GM23338 (cell line): ENCODE data around the gene COX6B2. TPM values are rescaled to one million over a fixed set of nuclear protein-coding genes. Genes with fewer than 3 reads are reported as not detected.

Source experiments
- ATAC-seq: fragments of 200-7000 bp; cut with Tn5 transposase; 3 replicates; pipeline ENCODE4 v1.9.1; 2020
- DNase-seq: peaks from one replicate; pipeline ENCODE4 v3.0.0-alpha.2; 2015; ENCODE audit warnings: low spot score
- H2AFZ ChIP-seq: fragments of 200-600 bp; sonication (generic); 2 replicates; pipeline ENCODE4 v1.8.0; 2016; ENCODE audit warnings: antibody characterized with exemption, mild to moderate bottlenecking, moderate library complexity
- H3F3A ChIP-seq: fragments of 200-600 bp; sonication (generic); replicated peaks from 2 replicates; pipeline ENCODE4 v1.8.0; 2017; ENCODE audit warnings: antibody characterized with exemption, mixed run types, low read depth
- H3K27ac ChIP-seq: fragments of 200-600 bp; sonication (generic); 2 replicates; pipeline ENCODE4 v1.6.1; 2016; ENCODE audit warnings: low read depth
- H3K27me3 ChIP-seq: fragments of 200-600 bp; sonication (generic); 2 replicates; pipeline ENCODE4 v1.8.0; 2016; ENCODE audit warnings: mild to moderate bottlenecking, mixed run types, moderate library complexity; ENCODE audit not compliant: insufficient read depth
- H3K36me3 ChIP-seq: fragments of 200-600 bp; sonication (generic); 2 replicates; pipeline ENCODE4 v1.8.0; 2016; ENCODE audit warnings: mild to moderate bottlenecking; ENCODE audit not compliant: insufficient read depth
- H3K4me1 ChIP-seq: fragments of 200-600 bp; sonication (generic); 2 replicates; pipeline ENCODE4 v1.8.0; 2016; ENCODE audit warnings: mild to moderate bottlenecking, moderate library complexity; ENCODE audit not compliant: insufficient read depth
- H3K4me2 ChIP-seq: fragments of 200-600 bp; sonication (generic); 2 replicates; pipeline ENCODE4 v1.7.1; 2017; ENCODE audit warnings: mixed run types
- H3K4me3 ChIP-seq: fragments of 200-600 bp; sonication (generic); 2 replicates; pipeline ENCODE4 v1.6.1; 2016; ENCODE audit warnings: mixed run types
- H3K79me2 ChIP-seq: fragments of 200-600 bp; sonication (generic); replicated peaks from 2 replicates; pipeline ENCODE4 v1.8.0; 2017; ENCODE audit warnings: mild to moderate bottlenecking; ENCODE audit not compliant: insufficient read depth
- H3K9me2 ChIP-seq: fragments of 200-600 bp; sonication (generic); 2 replicates; pipeline ENCODE4 v1.8.0; 2017; ENCODE audit not compliant: insufficient read depth
- H4K20me1 ChIP-seq: fragments of 200-600 bp; sonication (generic); replicated peaks from 2 replicates; pipeline ENCODE4 v1.8.0; 2017; ENCODE audit warnings: mild to moderate bottlenecking; ENCODE audit not compliant: insufficient read depth
- H3K27ac Mint-ChIP-seq: 2 replicates; pipeline ENCODE4 v1.8.0; 2020; ENCODE audit warnings: inconsistent platforms, mild to moderate bottlenecking, moderate library complexity, mixed read lengths
- H3K27me3 Mint-ChIP-seq: 3 replicates; pipeline ENCODE4 v1.8.0; 2022; ENCODE audit warnings: low read depth, mild to moderate bottlenecking, moderate library complexity, mixed read lengths, inconsistent platforms; ENCODE audit not compliant: insufficient read depth, poor library complexity
- H3K36me3 Mint-ChIP-seq: 3 replicates; pipeline ENCODE4 v1.8.0; 2021; ENCODE audit warnings: low read depth, mild to moderate bottlenecking, inconsistent platforms, moderate library complexity, mixed read lengths
- H3K4me1 Mint-ChIP-seq: 3 replicates; pipeline ENCODE4 v1.8.0; 2020; ENCODE audit warnings: mild to moderate bottlenecking, inconsistent platforms, mixed read lengths
- H3K4me3 Mint-ChIP-seq: 3 replicates; pipeline ENCODE4 v1.8.0; 2021; ENCODE audit warnings: moderate library complexity, mild to moderate bottlenecking, inconsistent platforms, mixed read lengths
- H3K9me3 Mint-ChIP-seq: 3 replicates; pipeline ENCODE4 v1.8.0; 2020; ENCODE audit warnings: moderate library complexity, mild to moderate bottlenecking, inconsistent platforms, mixed read lengths
- CREB1 ChIP-seq: fragments of 250-450 bp; sonication (Bioruptor Pico); IDR thresholded peaks from 2 replicates; pipeline ENCODE4 v1.5.0; 2020; ENCODE audit warnings: low read depth, mild to moderate bottlenecking, moderate library complexity
- ETS1 ChIP-seq: IDR thresholded peaks from 2 replicates; pipeline ENCODE4 v1.6.1; 2016; ENCODE audit warnings: antibody characterized with exemption
- EZH2 ChIP-seq: fragments of 200-600 bp; sonication (generic); IDR thresholded peaks from one replicate; pipeline ENCODE4 v1.8.0; 2017; ENCODE audit warnings: antibody characterized with exemption, mild to moderate bottlenecking, low read depth; ENCODE audit not compliant: unreplicated experiment
- EZH2phosphoT487 ChIP-seq: fragments of 200-600 bp; sonication (generic); IDR thresholded peaks from one replicate; pipeline ENCODE4 v1.8.1; 2018; ENCODE audit warnings: antibody characterized with exemption; ENCODE audit not compliant: unreplicated experiment
- JUNB ChIP-seq: IDR thresholded peaks from one replicate; pipeline ENCODE4 v1.6.1; 2016; ENCODE audit warnings: antibody characterized with exemption; ENCODE audit not compliant: unreplicated experiment
- POLR2AphosphoS5 ChIP-seq: IDR thresholded peaks from 2 replicates; pipeline ENCODE4 v1.6.1; 2016; ENCODE audit warnings: antibody characterized with exemption, low read depth
- STAT1 ChIP-seq: IDR thresholded peaks from one replicate; pipeline ENCODE4 v1.6.1; 2016; ENCODE audit warnings: antibody characterized with exemption; ENCODE audit not compliant: unreplicated experiment
- ZNF331 ChIP-seq: fragments of 250-450 bp; sonication (Bioruptor Pico); IDR thresholded peaks from 2 replicates; pipeline ENCODE4 v1.5.0; 2020; ENCODE audit warnings: low read depth, mild to moderate bottlenecking, moderate library complexity
- polyA plus RNA-seq: library from polyadenylated mRNA; unstranded; fragments of >200 nt; fragmentation: Nextera tagmentation; extraction: Ambion mirVana; gene quantifications from 2 replicates; pipeline ENCODE4 v1.2.1, GENCODE V29; 2016
- total RNA-seq: library from RNA; depleted of rRNA; stranded (reverse); fragments of >200 nt; shearing (Covaris generic); gene quantifications from 2 replicates; pipeline ENCODE4 v1.2.3, GENCODE V29; 2014
- TF ChIP-seq, protein P1 (sequence below): fragments of 250-450 bp; sonication (Bioruptor Pico); IDR thresholded peaks from 2 replicates; pipeline ENCODE4 v1.5.0; 2020; ENCODE audit warnings: mild to moderate bottlenecking, moderate library complexity
- TF ChIP-seq, protein P2 (sequence below): IDR thresholded peaks from one replicate; pipeline ENCODE4 v1.6.1; 2018; ENCODE audit warnings: antibody characterized with exemption; ENCODE audit not compliant: unreplicated experiment
- TF ChIP-seq, protein P3 (sequence below), 2 experiments: fragments of 200-600 bp in 1 of 2; sonication (generic) in 1 of 2; conservative IDR thresholded peaks; 2 replicates each; pipeline versions ENCODE4 v1.5.1 to v1.6.1; 2016 to 2017; ENCODE audit warnings: antibody characterized with exemption in 2 of 2, low read depth in 2 of 2, mild to moderate bottlenecking in 2 of 2, moderate library complexity in 1 of 2

Gene COX6B2
- total and polyA plus RNA-seq, 2 experiments from 2014 or later: 2.7 to 5.3 TPM

DNA sequence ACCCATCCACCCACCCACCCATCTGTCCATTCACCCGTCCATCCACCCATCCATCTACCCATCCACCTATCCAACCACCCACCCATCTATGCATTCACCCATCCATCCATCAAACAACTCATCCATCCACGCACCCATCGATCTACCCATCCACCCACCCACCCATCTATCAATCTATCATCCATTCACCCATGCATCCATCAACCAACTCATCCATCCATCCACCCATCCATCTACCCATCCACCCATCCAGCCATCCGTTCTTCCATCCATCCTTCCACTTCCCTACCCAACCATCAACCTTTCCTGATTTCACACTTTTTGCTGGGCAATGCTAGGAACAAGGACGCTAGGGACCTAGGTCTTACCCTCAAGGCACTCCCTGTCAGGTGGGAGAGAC is 27.5 kb upstream of the COX6B2 start (continued):
- TF ChIP-seq, protein P1, sequence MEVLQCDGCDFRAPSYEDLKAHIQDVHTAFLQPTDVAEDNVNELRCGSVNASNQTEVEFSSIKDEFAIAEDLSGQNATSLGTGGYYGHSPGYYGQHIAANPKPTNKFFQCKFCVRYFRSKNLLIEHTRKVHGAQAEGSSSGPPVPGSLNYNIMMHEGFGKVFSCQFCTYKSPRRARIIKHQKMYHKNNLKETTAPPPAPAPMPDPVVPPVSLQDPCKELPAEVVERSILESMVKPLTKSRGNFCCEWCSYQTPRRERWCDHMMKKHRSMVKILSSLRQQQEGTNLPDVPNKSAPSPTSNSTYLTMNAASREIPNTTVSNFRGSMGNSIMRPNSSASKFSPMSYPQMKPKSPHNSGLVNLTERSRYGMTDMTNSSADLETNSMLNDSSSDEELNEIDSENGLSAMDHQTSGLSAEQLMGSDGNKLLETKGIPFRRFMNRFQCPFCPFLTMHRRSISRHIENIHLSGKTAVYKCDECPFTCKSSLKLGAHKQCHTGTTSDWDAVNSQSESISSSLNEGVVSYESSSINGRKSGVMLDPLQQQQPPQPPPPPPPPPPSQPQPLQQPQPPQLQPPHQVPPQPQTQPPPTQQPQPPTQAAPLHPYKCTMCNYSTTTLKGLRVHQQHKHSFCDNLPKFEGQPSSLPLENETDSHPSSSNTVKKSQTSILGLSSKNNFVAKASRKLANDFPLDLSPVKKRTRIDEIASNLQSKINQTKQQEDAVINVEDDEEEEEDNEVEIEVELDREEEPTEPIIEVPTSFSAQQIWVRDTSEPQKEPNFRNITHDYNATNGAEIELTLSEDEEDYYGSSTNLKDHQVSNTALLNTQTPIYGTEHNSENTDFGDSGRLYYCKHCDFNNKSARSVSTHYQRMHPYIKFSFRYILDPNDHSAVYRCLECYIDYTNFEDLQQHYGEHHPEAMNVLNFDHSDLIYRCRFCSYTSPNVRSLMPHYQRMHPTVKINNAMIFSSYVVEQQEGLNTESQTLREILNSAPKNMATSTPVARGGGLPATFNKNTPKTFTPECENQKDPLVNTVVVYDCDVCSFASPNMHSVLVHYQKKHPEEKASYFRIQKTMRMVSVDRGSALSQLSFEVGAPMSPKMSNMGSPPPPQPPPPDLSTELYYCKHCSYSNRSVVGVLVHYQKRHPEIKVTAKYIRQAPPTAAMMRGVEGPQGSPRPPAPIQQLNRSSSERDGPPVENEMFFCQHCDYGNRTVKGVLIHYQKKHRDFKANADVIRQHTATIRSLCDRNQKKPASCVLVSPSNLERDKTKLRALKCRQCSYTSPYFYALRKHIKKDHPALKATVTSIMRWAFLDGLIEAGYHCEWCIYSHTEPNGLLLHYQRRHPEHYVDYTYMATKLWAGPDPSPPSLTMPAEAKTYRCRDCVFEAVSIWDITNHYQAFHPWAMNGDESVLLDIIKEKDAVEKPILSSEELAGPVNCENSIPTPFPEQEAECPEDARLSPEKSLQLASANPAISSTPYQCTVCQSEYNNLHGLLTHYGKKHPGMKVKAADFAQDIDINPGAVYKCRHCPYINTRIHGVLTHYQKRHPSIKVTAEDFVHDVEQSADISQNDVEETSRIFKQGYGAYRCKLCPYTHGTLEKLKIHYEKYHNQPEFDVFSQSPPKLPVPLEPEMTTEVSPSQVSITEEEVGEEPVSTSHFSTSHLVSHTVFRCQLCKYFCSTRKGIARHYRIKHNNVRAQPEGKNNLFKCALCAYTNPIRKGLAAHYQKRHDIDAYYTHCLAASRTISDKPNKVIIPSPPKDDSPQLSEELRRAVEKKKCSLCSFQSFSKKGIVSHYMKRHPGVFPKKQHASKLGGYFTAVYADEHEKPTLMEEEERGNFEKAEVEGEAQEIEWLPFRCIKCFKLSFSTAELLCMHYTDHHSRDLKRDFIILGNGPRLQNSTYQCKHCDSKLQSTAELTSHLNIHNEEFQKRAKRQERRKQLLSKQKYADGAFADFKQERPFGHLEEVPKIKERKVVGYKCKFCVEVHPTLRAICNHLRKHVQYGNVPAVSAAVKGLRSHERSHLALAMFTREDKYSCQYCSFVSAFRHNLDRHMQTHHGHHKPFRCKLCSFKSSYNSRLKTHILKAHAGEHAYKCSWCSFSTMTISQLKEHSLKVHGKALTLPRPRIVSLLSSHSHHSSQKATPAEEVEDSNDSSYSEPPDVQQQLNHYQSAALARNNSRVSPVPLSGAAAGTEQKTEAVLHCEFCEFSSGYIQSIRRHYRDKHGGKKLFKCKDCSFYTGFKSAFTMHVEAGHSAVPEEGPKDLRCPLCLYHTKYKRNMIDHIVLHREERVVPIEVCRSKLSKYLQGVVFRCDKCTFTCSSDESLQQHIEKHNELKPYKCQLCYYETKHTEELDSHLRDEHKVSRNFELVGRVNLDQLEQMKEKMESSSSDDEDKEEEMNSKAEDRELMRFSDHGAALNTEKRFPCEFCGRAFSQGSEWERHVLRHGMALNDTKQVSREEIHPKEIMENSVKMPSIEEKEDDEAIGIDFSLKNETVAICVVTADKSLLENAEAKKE (CRISPR knock-in tag): no peak
- no peak for TF ChIP-seq POLR2AphosphoS5
- TF ChIP-seq JUNB: no peak
- no peak for TF ChIP-seq EZH2phosphoT487
- TF ChIP-seq STAT1: no peak

GRCh38 chr19:55379174-55379573 is 24.7 kb upstream of the COX6B2 start:
- 0 out of 2 replicates have a peak, but pooled peaks cover 11% of the 10 kb centered on the region for H3F3A ChIP-seq
- H3K36me3 ChIP-seq: no peaks in the 10 kb centered on the region
- peaks cover 44% of the 10 kb centered on the region for H3K4me1 ChIP-seq
- ATAC-seq (no peak), DNase-seq (no peak)
- H4K20me1 ChIP-seq: peaks cover 6% of the 10 kb centered on the region
- peaks cover 5% of the 10 kb centered on the region; the same call in 2 of the 3 replicates for H3K9me3 Mint-ChIP-seq
- no peaks in the 10 kb centered on the region for H3K9me2 ChIP-seq
- H3K27me3 Mint-ChIP-seq: peaks cover 37% of the 10 kb centered on the region
- no peak overlapping the region for H3K4me3 Mint-ChIP-seq
- H3K4me3 ChIP-seq: no peak overlapping the region
- H3K27ac Mint-ChIP-seq: no peak overlapping the region
- peaks cover 43% of the 10 kb centered on the region for H3K27me3 ChIP-seq
- H3K4me1 Mint-ChIP-seq: peaks cover 40% of the 10 kb centered on the region
- no peak overlapping the region for H3K4me2 ChIP-seq
- H3K36me3 Mint-ChIP-seq: peaks cover 3% of the 10 kb centered on the region; the same call in 1 of the 3 replicates
- 0 out of 2 replicates have a peak, but pooled peaks cover 5% of the 10 kb centered on the region for H3K79me2 ChIP-seq
- H2AFZ ChIP-seq: no peak overlapping the region
- no peak overlapping the region for H3K27ac ChIP-seq
- TF ChIP-seq, protein P2, sequence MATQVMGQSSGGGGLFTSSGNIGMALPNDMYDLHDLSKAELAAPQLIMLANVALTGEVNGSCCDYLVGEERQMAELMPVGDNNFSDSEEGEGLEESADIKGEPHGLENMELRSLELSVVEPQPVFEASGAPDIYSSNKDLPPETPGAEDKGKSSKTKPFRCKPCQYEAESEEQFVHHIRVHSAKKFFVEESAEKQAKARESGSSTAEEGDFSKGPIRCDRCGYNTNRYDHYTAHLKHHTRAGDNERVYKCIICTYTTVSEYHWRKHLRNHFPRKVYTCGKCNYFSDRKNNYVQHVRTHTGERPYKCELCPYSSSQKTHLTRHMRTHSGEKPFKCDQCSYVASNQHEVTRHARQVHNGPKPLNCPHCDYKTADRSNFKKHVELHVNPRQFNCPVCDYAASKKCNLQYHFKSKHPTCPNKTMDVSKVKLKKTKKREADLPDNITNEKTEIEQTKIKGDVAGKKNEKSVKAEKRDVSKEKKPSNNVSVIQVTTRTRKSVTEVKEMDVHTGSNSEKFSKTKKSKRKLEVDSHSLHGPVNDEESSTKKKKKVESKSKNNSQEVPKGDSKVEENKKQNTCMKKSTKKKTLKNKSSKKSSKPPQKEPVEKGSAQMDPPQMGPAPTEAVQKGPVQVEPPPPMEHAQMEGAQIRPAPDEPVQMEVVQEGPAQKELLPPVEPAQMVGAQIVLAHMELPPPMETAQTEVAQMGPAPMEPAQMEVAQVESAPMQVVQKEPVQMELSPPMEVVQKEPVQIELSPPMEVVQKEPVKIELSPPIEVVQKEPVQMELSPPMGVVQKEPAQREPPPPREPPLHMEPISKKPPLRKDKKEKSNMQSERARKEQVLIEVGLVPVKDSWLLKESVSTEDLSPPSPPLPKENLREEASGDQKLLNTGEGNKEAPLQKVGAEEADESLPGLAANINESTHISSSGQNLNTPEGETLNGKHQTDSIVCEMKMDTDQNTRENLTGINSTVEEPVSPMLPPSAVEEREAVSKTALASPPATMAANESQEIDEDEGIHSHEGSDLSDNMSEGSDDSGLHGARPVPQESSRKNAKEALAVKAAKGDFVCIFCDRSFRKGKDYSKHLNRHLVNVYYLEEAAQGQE: no peak
- TF ChIP-seq CREB1: no peak
- no peak for TF ChIP-seq JUNB
- TF ChIP-seq ZNF331: no peak
- TF ChIP-seq ETS1: no peak
- TF ChIP-seq, protein P3, sequence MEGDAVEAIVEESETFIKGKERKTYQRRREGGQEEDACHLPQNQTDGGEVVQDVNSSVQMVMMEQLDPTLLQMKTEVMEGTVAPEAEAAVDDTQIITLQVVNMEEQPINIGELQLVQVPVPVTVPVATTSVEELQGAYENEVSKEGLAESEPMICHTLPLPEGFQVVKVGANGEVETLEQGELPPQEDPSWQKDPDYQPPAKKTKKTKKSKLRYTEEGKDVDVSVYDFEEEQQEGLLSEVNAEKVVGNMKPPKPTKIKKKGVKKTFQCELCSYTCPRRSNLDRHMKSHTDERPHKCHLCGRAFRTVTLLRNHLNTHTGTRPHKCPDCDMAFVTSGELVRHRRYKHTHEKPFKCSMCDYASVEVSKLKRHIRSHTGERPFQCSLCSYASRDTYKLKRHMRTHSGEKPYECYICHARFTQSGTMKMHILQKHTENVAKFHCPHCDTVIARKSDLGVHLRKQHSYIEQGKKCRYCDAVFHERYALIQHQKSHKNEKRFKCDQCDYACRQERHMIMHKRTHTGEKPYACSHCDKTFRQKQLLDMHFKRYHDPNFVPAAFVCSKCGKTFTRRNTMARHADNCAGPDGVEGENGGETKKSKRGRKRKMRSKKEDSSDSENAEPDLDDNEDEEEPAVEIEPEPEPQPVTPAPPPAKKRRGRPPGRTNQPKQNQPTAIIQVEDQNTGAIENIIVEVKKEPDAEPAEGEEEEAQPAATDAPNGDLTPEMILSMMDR (conservative IDR thresholded peaks at IDR 0.05; ENCODE audit: low read depth in 2 of 2): no peak
- no peak for TF ChIP-seq EZH2
